ENCODE results near the gene PNPLA7. TPM values are rescaled to one million over a fixed set of nuclear protein-coding genes. Genes with fewer than 3 reads are reported as not detected.
A peak's percentile ranks its signal among the peaks of the same experiment; 100 is the strongest.
"Not testable (repeated sequence)": the region's sequence is repeated elsewhere in the genome, so short reads cannot be mapped to it uniquely, and the experiment has no call there.

PNPLA7 gene
- total RNA-seq, 1 experiment from 2014 or later: 0.29 TPM

- in situ Hi-C loops (cut with HindIII; ENCODE audit: low pct_unique_long_range_greater_than_20kb, low sequenced_read_pairs): no loop called here
- no peak for DNase-seq (ENCODE audit: low read depth, low spot score)
These were observed 27.3 kb downstream of the PNPLA7 start for GRCh38 chr9:137522746-137523455.

- in situ Hi-C loops (cut with HindIII; ENCODE audit: low pct_unique_long_range_greater_than_20kb, low sequenced_read_pairs): no loop called here
- DNase-seq (ENCODE audit: low read depth, low spot score): no peak
These were observed 28.7 kb downstream of the PNPLA7 start for GRCh38 chr9:137521405-137521985.

GRCh38 chr9:137520614-137521404 is 29.4 kb downstream of the PNPLA7 start:
- in situ Hi-C loops (cut with HindIII; ENCODE audit: low pct_unique_long_range_greater_than_20kb, low sequenced_read_pairs): no loop called here
- DNase-seq (ENCODE audit: low read depth, low spot score): no peak

GRCh38 chr9:137519553-137519952 is 30.6 kb downstream of the PNPLA7 start:
- no peak for DNase-seq (ENCODE audit: low read depth, low spot score)
- in situ Hi-C loops (cut with HindIII; ENCODE audit: low pct_unique_long_range_greater_than_20kb, low sequenced_read_pairs): no loop called here

- DNase-seq (ENCODE audit: low read depth, low spot score); in situ Hi-C loops (cut with HindIII; ENCODE audit: low pct_unique_long_range_greater_than_20kb, low sequenced_read_pairs): not testable (repeated sequence)
These were observed 31.3 kb downstream of the PNPLA7 start for GRCh38 chr9:137518661-137519459.

GRCh38 chr9:137516144-137516917 is 33.9 kb downstream of the PNPLA7 start:
- DNase-seq (ENCODE audit: low read depth, low spot score): no peak

GRCh38 chr9:137515338-137515724 is 34.9 kb downstream of the PNPLA7 start:
- in situ Hi-C loops (cut with HindIII; ENCODE audit: low pct_unique_long_range_greater_than_20kb, low sequenced_read_pairs): no loop called here
- DNase-seq (ENCODE audit: low read depth, low spot score): no peak

More at GRCh38 chr9:137516144-137516917, 33.9 kb downstream of the PNPLA7 start:
- in situ Hi-C loops (cut with HindIII; ENCODE audit: low pct_unique_long_range_greater_than_20kb, low sequenced_read_pairs): no loop called here

GRCh38 chr9:137514691-137515337 is 35.4 kb downstream of the PNPLA7 start:
- no peak for DNase-seq (ENCODE audit: low read depth, low spot score)
- in situ Hi-C loops (cut with HindIII; ENCODE audit: low pct_unique_long_range_greater_than_20kb, low sequenced_read_pairs): no loop called here

GRCh38 chr9:137513801-137514570 is 36.2 kb downstream of the PNPLA7 start:
- in situ Hi-C loops (cut with HindIII; ENCODE audit: low pct_unique_long_range_greater_than_20kb, low sequenced_read_pairs); DNase-seq (ENCODE audit: low read depth, low spot score): not testable (repeated sequence)

- in situ Hi-C loops (cut with HindIII; ENCODE audit: low pct_unique_long_range_greater_than_20kb, low sequenced_read_pairs); DNase-seq (ENCODE audit: low read depth, low spot score): not testable (repeated sequence)
These were observed 37.1 kb downstream of the PNPLA7 start for GRCh38 chr9:137513136-137513535.

GRCh38 chr9:137511758-137512463 is 38.3 kb downstream of the PNPLA7 start:
- in situ Hi-C loops (cut with HindIII; ENCODE audit: low pct_unique_long_range_greater_than_20kb, low sequenced_read_pairs): no loop called here

GRCh38 chr9:137511126-137511525 is 39.1 kb downstream of the PNPLA7 start:
- DNase-seq (ENCODE audit: low read depth, low spot score); in situ Hi-C loops (cut with HindIII; ENCODE audit: low pct_unique_long_range_greater_than_20kb, low sequenced_read_pairs): not testable (repeated sequence)

More at GRCh38 chr9:137511758-137512463, 38.3 kb downstream of the PNPLA7 start:
- DNase-seq (ENCODE audit: low read depth, low spot score): no peak

GRCh38 chr9:137509198-137509597 is 41.0 kb downstream of the PNPLA7 start:
- DNase-seq (ENCODE audit: low read depth, low spot score): no peak
- in situ Hi-C loops (cut with HindIII; ENCODE audit: low pct_unique_long_range_greater_than_20kb, low sequenced_read_pairs): no loop called here

GRCh38 chr9:137506702-137507171 is 43.5 kb downstream of the PNPLA7 start:
- peak; percentile 35 for DNase-seq (ENCODE audit: low read depth, low spot score)
- in situ Hi-C loops (cut with HindIII; ENCODE audit: low pct_unique_long_range_greater_than_20kb, low sequenced_read_pairs): no loop called here

GRCh38 chr9:137506274-137506673 is 43.9 kb downstream of the PNPLA7 start:
- DNase-seq (ENCODE audit: low read depth, low spot score): no peak
- in situ Hi-C loops (cut with HindIII; ENCODE audit: low pct_unique_long_range_greater_than_20kb, low sequenced_read_pairs): no loop called here
